Left colon (tissue), 2 donors: ENCODE results near the gene PGAM2. TPM values are rescaled to one million over a fixed set of nuclear protein-coding genes. Genes with fewer than 3 reads are reported as not detected.

Experiments
- microRNA-seq, 2 donors: library from miRNA; unstranded; fragments of <30 nt; microRNA quantifications; one replicate each; pipeline versions ENCODE4 v1.1.0 to v1.2.0, GENCODE V29; 2020
- total RNA-seq, 2 donors: library from RNA; stranded (reverse); fragmentation: NEBNext Ultra II Directional; extraction: Animal tissue kit (Norgen Biotek cat#: 25700); gene quantifications; one replicate each; pipeline ENCODE4 v1.2.1, GENCODE V29; 2021
- donor health status: DM: no; HTN: no; CAD: no.
- donor health status: DM: yes; HTN: yes; CAD: no.

PGAM2 gene
- total RNA-seq, 2 donors from 2014 or later = 0.58 to 0.64 TPM

Small RNAs within 50 kb of the gene (microRNA-seq; reads per million reads assigned to microRNA genes)
- gene MIR6837 (0 reads per million in 2 donors), gene MIR6838 (1.1 to 4.1 reads per million in 2 donors)

Other genes starting within 250 kb of the PGAM2 start
- 10 to 100 TPM; 90.9 to 94.7 TPM for gene MRPS24, start 196.1 kb downstream of the PGAM2 start, total RNA-seq
- 10 to 100 TPM; 63.3 to 75.7 TPM for gene URGCP, start 159.0 kb downstream of the PGAM2 start, total RNA-seq
- 10 to 100 TPM in 1 of 2 donors, 1 to 10 TPM in 1; 9.2 to 13.1 TPM for gene UBE2D4, start 139.1 kb downstream of the PGAM2 start, total RNA-seq
- not detected for gene SPDYE1, start 67.7 kb downstream of the PGAM2 start, total RNA-seq
- 10 to 100 TPM; 87.0 to 90.5 TPM for gene DBNL, start 20.9 kb downstream of the PGAM2 start, total RNA-seq
- 10 to 100 TPM; 20.7 to 22.8 TPM for gene POLM, start 17.0 kb upstream of the PGAM2 start, total RNA-seq
- 10 to 100 TPM; 20.1 to 59.6 TPM for gene AEBP1, start 38.8 kb upstream of the PGAM2 start, total RNA-seq
- 10 to 100 TPM; 40.5 to 57.0 TPM for gene POLD2, start 58.0 kb upstream of the PGAM2 start, total RNA-seq
- gene MYL7, start 75.8 kb upstream of the PGAM2 start, total RNA-seq = not detected
- under 1 TPM; 0.15 to 0.22 TPM for gene GCK, start 123.9 kb upstream of the PGAM2 start, total RNA-seq
- gene YKT6, start 135.4 kb upstream of the PGAM2 start, total RNA-seq = 10 to 100 TPM; 84.8 to 86.9 TPM